Brain microvascular endothelial cell (primary cell): ENCODE results near the gene KAT8.

Source experiments
- DNase-seq: peaks from one replicate; pipeline ENCODE4 v3.0.0-alpha.2; 2020
- H3K27ac ChIP-seq: fragments of 250-450 bp; sonication (Bioruptor Pico); 2 replicates; pipeline ENCODE4 v1.5.1; 2020; ENCODE audit warnings: mild to moderate bottlenecking, moderate library complexity
- H3K27me3 ChIP-seq: fragments of 250-450 bp; sonication (Bioruptor Pico); replicated peaks from 2 replicates; pipeline ENCODE4 v1.5.1; 2020; ENCODE audit warnings: mild to moderate bottlenecking
- H3K36me3 ChIP-seq: fragments of 250-450 bp; sonication (Bioruptor Pico); replicated peaks from 2 replicates; pipeline ENCODE4 v1.5.1; 2020; ENCODE audit warnings: mild to moderate bottlenecking
- H3K4me3 ChIP-seq: 2 replicates; pipeline ENCODE4 v1.5.1; 2011; ENCODE audit warnings: low read depth, mild to moderate bottlenecking, control low read depth, low read length, moderate library complexity
- in situ Hi-C: cut with HindIII; loops from 2 replicates; pipeline ENCODE4 v1.10.0; 2017; ENCODE audit warnings: low sequenced_read_pairs, low pct_ligation_motif_present
- TF ChIP-seq, protein P1 (sequence below): IDR thresholded peaks from 2 replicates; pipeline ENCODE4 v1.5.1; 2011; ENCODE audit warnings: low read depth, mild to moderate bottlenecking, moderate library complexity, low read length, control low read depth, inconsistent platforms; ENCODE audit errors: missing control alignments

KAT8 gene

DNA sequence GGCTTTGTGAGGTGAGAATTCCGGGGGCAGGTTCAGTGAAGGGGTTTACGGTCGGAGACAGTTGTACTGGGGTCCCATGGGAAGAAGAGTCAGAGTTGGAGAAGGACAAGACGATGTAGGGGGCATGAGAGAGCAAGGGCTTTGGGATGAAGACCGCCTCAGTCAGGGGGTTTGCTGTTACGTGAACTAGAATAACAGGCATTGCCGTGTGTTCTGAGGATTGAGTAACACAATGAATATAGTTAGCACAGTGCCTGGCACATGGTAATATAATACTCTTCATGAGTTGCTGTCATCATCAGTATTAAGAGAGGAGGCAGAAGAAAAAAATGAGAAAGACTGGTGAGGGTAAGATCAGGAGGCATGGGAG, 42.7 kb upstream of the KAT8 start:
- Histone ChIP-seq H3K27ac (peak overlapping the region; percentile 93), H3K27me3 (no peaks in the 10 kb centered on the region), H3K36me3 (peaks cover 20% of the 10 kb centered on the region), H3K4me3 (peak overlapping the region; percentile 98)
- DNase-seq, result no peak
- in situ Hi-C loops, result no loop called here
- TF ChIP-seq, protein P1, sequence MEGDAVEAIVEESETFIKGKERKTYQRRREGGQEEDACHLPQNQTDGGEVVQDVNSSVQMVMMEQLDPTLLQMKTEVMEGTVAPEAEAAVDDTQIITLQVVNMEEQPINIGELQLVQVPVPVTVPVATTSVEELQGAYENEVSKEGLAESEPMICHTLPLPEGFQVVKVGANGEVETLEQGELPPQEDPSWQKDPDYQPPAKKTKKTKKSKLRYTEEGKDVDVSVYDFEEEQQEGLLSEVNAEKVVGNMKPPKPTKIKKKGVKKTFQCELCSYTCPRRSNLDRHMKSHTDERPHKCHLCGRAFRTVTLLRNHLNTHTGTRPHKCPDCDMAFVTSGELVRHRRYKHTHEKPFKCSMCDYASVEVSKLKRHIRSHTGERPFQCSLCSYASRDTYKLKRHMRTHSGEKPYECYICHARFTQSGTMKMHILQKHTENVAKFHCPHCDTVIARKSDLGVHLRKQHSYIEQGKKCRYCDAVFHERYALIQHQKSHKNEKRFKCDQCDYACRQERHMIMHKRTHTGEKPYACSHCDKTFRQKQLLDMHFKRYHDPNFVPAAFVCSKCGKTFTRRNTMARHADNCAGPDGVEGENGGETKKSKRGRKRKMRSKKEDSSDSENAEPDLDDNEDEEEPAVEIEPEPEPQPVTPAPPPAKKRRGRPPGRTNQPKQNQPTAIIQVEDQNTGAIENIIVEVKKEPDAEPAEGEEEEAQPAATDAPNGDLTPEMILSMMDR, result peak; percentile 15

DNA sequence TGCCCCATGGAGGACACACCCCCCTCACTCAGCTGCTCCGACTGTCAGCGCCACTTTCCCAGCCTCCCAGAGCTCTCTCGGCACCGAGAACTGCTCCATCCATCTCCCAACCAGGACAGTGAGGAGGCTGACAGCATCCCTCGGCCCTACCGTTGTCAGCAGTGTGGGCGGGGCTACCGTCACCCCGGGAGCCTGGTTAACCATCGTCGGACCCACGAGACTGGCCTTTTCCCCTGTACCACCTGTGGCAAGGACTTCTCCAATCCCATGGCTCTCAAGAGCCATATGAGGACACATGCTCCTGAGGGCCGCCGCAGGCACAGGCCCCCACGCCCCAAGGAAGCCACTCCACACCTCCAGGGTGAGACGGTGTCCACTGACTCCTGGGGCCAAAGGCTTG, 41.1 kb upstream of the KAT8 start:
- in situ Hi-C loops, result no loop called here
- TF ChIP-seq, protein P1, result no peak
- DNase-seq, result no peak
- Histone ChIP-seq H3K36me3 (peaks cover 28% of the 10 kb centered on the region), H3K27ac (no peak overlapping the region), H3K4me3 (no peak overlapping the region), H3K27me3 (no peaks in the 10 kb centered on the region)

- no peak overlapping the region for H3K4me3 ChIP-seq
- no peak overlapping the region for H3K27ac ChIP-seq
- no peak for DNase-seq
- no peaks in the 10 kb centered on the region for H3K27me3 ChIP-seq
- TF ChIP-seq, protein P1, result no peak
- in situ Hi-C loops, result no loop called here
- peaks cover 28% of the 10 kb centered on the region for H3K36me3 ChIP-seq
These were observed 40.4 kb upstream of the KAT8 start for GRCh38 chr16:31077024-31077423.

GRCh38 chr16:31077592-31078396, 39.7 kb upstream of the KAT8 start:
- Histone ChIP-seq H3K36me3 (peaks cover 28% of the 10 kb centered on the region), H3K4me3 (no peak overlapping the region), H3K27ac (no peak overlapping the region), H3K27me3 (no peaks in the 10 kb centered on the region)
- no peak for DNase-seq
- in situ Hi-C loops, result no loop called here
- TF ChIP-seq, protein P1, result peak; percentile 18

- Histone ChIP-seq H3K36me3 (peaks cover 28% of the 10 kb centered on the region), H3K27me3 (no peaks in the 10 kb centered on the region), H3K27ac (no peak overlapping the region), H3K4me3 (no peak overlapping the region)
- in situ Hi-C loops, result no loop called here
- DNase-seq, result no peak
- TF ChIP-seq, protein P1, result no peak
These were observed 38.7 kb upstream of the KAT8 start for GRCh38 chr16:31078597-31079341.
